HG03565 (cell line): ENCODE data around the gene BUD13.

Source experiments
- ATAC-seq: cut with Tn5 transposase; IDR thresholded peaks from one replicate; pipeline ENCODE4 v1.9.1; 2021; ENCODE audit warnings: mild to moderate bottlenecking, moderate library complexity; ENCODE audit not compliant: unreplicated experiment

BUD13 gene

GRCh38 chr11:116720895-116721294 lies 51.9 kb downstream of the BUD13 start:
- no peak for ATAC-seq

- ATAC-seq: no peak
Observed at GRCh38 chr11:116718955-116719501, 53.8 kb downstream of the BUD13 start.

GRCh38 chr11:116716621-116717020 lies 56.2 kb downstream of the BUD13 start:
- no peak for ATAC-seq

- ATAC-seq: no peak
Observed at GRCh38 chr11:116715383-116715782, 57.4 kb downstream of the BUD13 start.

- ATAC-seq: no peak
Observed at GRCh38 chr11:116714902-116715301, 57.9 kb downstream of the BUD13 start.

- ATAC-seq: no peak
Observed at GRCh38 chr11:116712428-116712827, 60.4 kb downstream of the BUD13 start.

GRCh38 chr11:116710762-116711161 lies 62.0 kb downstream of the BUD13 start:
- ATAC-seq: no peak

- ATAC-seq: no peak
Observed at GRCh38 chr11:116710001-116710674, 62.6 kb downstream of the BUD13 start.

GRCh38 chr11:116707746-116708145 lies 65.0 kb downstream of the BUD13 start:
- no peak for ATAC-seq

GRCh38 chr11:116707161-116707629 lies 65.6 kb downstream of the BUD13 start:
- no peak for ATAC-seq

- ATAC-seq: no peak
Observed at GRCh38 chr11:116703421-116703820, 69.4 kb downstream of the BUD13 start.

- ATAC-seq: no peak
Observed at GRCh38 chr11:116702772-116703385, 69.9 kb downstream of the BUD13 start.

- no peak for ATAC-seq
Observed at GRCh38 chr11:116701876-116702275, 70.9 kb downstream of the BUD13 start.

- ATAC-seq: no peak
Observed at GRCh38 chr11:116701297-116701801, 71.4 kb downstream of the BUD13 start.

- ATAC-seq: no peak
Observed at GRCh38 chr11:116700586-116701220, 72.1 kb downstream of the BUD13 start.
